GM12878 (cell line): ENCODE measurements around the gene FAM151A. TPM values are rescaled to one million over a fixed set of nuclear protein-coding genes. Genes with fewer than 3 reads are reported as not detected.

Experiments
- ATAC-seq: fragments of 200-7000 bp; cut with Tn5 transposase; 3 replicates; pipeline ENCODE4 v1.9.1; 2020; ENCODE audit warnings: mild to moderate bottlenecking, moderate library complexity
- BruUV-seq: library from RNA; stranded (reverse); fragments of 400-500 nt; replicated peaks from 2 replicates; lab custom pipeline; 2021; lab: Mats Ljungman, UMichigan
- CTCF ChIA-PET: fragments of 300-600 bp; sonication (Branson Sonifier 250); formaldehyde crosslinking; extraction: SDS; loops from one replicate; lab custom pipeline; 2021; ENCODE audit warnings: inconsistent platforms; lab: Yijun Ruan, JAX
- POLR2A ChIA-PET: fragments of 350-600 bp; formaldehyde crosslinking; extraction: SDS; loops from one replicate; lab custom pipeline; 2021; ENCODE audit warnings: inconsistent platforms; lab: Charles Lee
- RAD21 ChIA-PET: fragments of 300-600 bp; sonication (Branson Sonifier 250); formaldehyde crosslinking; loops from one replicate; lab custom pipeline; 2023; ENCODE audit warnings: antibody characterized with exemption; ENCODE audit not compliant: unreplicated experiment; lab: Charles Lee
- SMC1A ChIA-PET: fragments of 300-600 bp; sonication (Branson Sonifier 250); formaldehyde crosslinking; loops from one replicate; lab custom pipeline; 2023; ENCODE audit not compliant: unreplicated experiment, uncharacterized antibody; lab: Charles Lee
- DNase-seq: peaks from one replicate; pipeline ENCODE4 v3.0.0-alpha.2; 2011; ENCODE audit warnings: low read depth, low spot score
- FAIRE-seq: peaks from 3 replicates; lab custom pipeline; 2011; peaks lifted over from hg19 to GRCh38; lab: Jason Lieb, UNC
- H2AFZ ChIP-seq: 2 replicates; pipeline ENCODE4 v1.6.0; 2011; ENCODE audit warnings: low read depth, low read length, control low read depth; ENCODE audit not compliant: control insufficient read depth
- H3K27ac ChIP-seq: 2 replicates; pipeline ENCODE4 v1.5.1; 2011; ENCODE audit warnings: control low read depth; ENCODE audit not compliant: control insufficient read depth, insufficient read depth
- H3K27me3 ChIP-seq, 2 experiments: replicated peaks in 1 of 2; 2 replicates each; pipeline versions ENCODE4 v1.6.0 to v1.6.1; 2011; ENCODE audit warnings: low read length in 1 of 2; ENCODE audit not compliant: control insufficient read depth in 2 of 2, insufficient read depth in 2 of 2
- H3K36me3 ChIP-seq, 2 experiments: 2 replicates each; pipeline ENCODE4 v1.5.1; 2011; ENCODE audit warnings: low read length in 1 of 2; ENCODE audit not compliant: control insufficient read depth in 2 of 2, insufficient read depth in 2 of 2
- H3K4me1 ChIP-seq: 2 replicates; pipeline ENCODE4 v1.6.1; 2011; ENCODE audit warnings: mild to moderate bottlenecking, low read length, moderate library complexity, mixed read lengths; ENCODE audit not compliant: control insufficient read depth, insufficient read depth
- H3K4me2 ChIP-seq: 2 replicates; pipeline ENCODE4 v1.6.0; 2011; ENCODE audit warnings: control low read depth; ENCODE audit not compliant: control insufficient read depth, insufficient read depth
- H3K4me3 ChIP-seq: fragments of 200-600 bp; sonication (generic); 2 replicates; pipeline ENCODE4 v1.5.1; 2016
- H3K79me2 ChIP-seq: 2 replicates; pipeline ENCODE4 v1.6.0; 2011; ENCODE audit warnings: low read length; ENCODE audit not compliant: control insufficient read depth, insufficient read depth
- H3K9ac ChIP-seq: 2 replicates; pipeline ENCODE4 v1.8.0; 2011; ENCODE audit warnings: low read length, control low read depth, mixed read lengths; ENCODE audit not compliant: control insufficient read depth, insufficient read depth
- H3K9me3 ChIP-seq: replicated peaks from 3 replicates; pipeline ENCODE4 v1.5.1; 2011; ENCODE audit warnings: mild to moderate bottlenecking, low read length; ENCODE audit not compliant: control insufficient read depth, insufficient read depth
- H4K20me1 ChIP-seq: 2 replicates; pipeline ENCODE4 v1.6.0; 2011; ENCODE audit not compliant: control insufficient read depth, insufficient read depth
- CREM ChIP-seq: IDR thresholded peaks from 2 replicates; pipeline ENCODE4 v1.6.1; 2014; ENCODE audit warnings: antibody characterized with exemption, low read depth
- LARP7 ChIP-seq: fragments of 450-650 bp; IDR thresholded peaks from 2 replicates; pipeline ENCODE4 v1.6.1; 2017; ENCODE audit warnings: mild to moderate bottlenecking
- MYC ChIP-seq: IDR thresholded peaks from 2 replicates; pipeline ENCODE4 v1.6.1; 2011; ENCODE audit warnings: mild to moderate bottlenecking, low read length, moderate library complexity, inconsistent platforms; ENCODE audit not compliant: insufficient read depth, insufficient replicate concordance, insufficient read length, severe bottlenecking
- SREBF1 ChIP-seq: IDR thresholded peaks from 2 replicates; pipeline ENCODE4 v1.6.1; 2012; ENCODE audit warnings: mild to moderate bottlenecking, low read length
- STAT3 ChIP-seq: IDR thresholded peaks from 2 replicates; pipeline ENCODE4 v1.6.1; 2011; ENCODE audit warnings: low read depth, low read length, improper control_type of control experiment
- TARDBP ChIP-seq: IDR thresholded peaks from 2 replicates; pipeline ENCODE4 v1.6.1; 2016; ENCODE audit warnings: borderline replicate concordance
- TCF12 ChIP-seq: IDR thresholded peaks from 2 replicates; pipeline ENCODE4 v1.6.1; 2011; ENCODE audit warnings: low read depth, mild to moderate bottlenecking, low read length
- ZBTB4 ChIP-seq: fragments of 450-650 bp; formaldehyde crosslinking; IDR thresholded peaks from 2 replicates; pipeline ENCODE4 v1.4.0; 2022; ENCODE audit warnings: mild to moderate bottlenecking, moderate library complexity
- ZNF384 ChIP-seq: IDR thresholded peaks from 2 replicates; pipeline ENCODE4 v1.6.1; 2012; ENCODE audit warnings: low read depth, mild to moderate bottlenecking, low read length, improper control_type of control experiment, borderline replicate concordance
- WGBS: methylation state at CpG from one replicate; pipeline ENCODE4 v1.1.6; 2016; ENCODE audit warnings: low lambda C conversion rate; ENCODE audit not compliant: insufficient replicate concordance, insufficient coverage; ENCODE audit errors: missing lambda C conversion rate; 5-methylcytosine and 5-hydroxymethylcytosine counted together
- in situ Hi-C: fragments of 300-500 bp; cut with MboI; formaldehyde crosslinking; loops from 9 replicates; pipeline ENCODE4 v1.14.3; 2018; ENCODE audit warnings: mixed read lengths
- intact Hi-C: fragments of 100-400 bp; cut with micrococcal nuclease; formaldehyde crosslinking; loops from one replicate; pipeline ENCODE4 v1.14.2; 2022; ENCODE audit not compliant: unreplicated experiment
- polyA plus RNA-seq, 11 experiments: library from polyadenylated mRNA; depleted of rRNA in 4 of 11; unstranded in 6 of 11; stranded (reverse) in 5 of 11; fragments of >200 nt; fragmentation: Nextera tagmentation in 4 of 11; fragmentation: Illumina TruSeq in 1 of 11; extraction: Ambion mirVana in 4 of 11; extraction: Trizol in 1 of 11; gene quantifications; 1 replicate in 1 of 11; 2 replicates in 10 of 11; pipeline versions ENCODE4 v1.2.1 to v1.2.3, GENCODE V29; 2011 to 2016; ENCODE audit warnings: inconsistent platforms in 2 of 11, missing spikeins in 2 of 11, low read depth in 1 of 11
- total RNA-seq, 4 experiments: library from RNA; depleted of rRNA in 3 of 4; stranded (reverse); fragments of >200 nt in 3 of 4; fragmentation: Illumina TruSeq in 1 of 4; extraction: Trizol in 1 of 4; gene quantifications; 2 replicates each; pipeline versions ENCODE4 v1.2.1 to v1.2.3, GENCODE V29; 2013 to 2021
- TF ChIP-seq, protein P1 (sequence below): IDR thresholded peaks from 2 replicates; pipeline ENCODE4 v1.6.1; 2012; ENCODE audit warnings: low read depth, low read length, improper control_type of control experiment

The FAM151A gene
- total and polyA plus RNA-seq, 10 of the 15 experiments (the other 5 are each of a cell fraction or from before 2014, with no cell fraction given): 0.09 to 0.34 (median 0.14) TPM; not detected in 5

DNA sequence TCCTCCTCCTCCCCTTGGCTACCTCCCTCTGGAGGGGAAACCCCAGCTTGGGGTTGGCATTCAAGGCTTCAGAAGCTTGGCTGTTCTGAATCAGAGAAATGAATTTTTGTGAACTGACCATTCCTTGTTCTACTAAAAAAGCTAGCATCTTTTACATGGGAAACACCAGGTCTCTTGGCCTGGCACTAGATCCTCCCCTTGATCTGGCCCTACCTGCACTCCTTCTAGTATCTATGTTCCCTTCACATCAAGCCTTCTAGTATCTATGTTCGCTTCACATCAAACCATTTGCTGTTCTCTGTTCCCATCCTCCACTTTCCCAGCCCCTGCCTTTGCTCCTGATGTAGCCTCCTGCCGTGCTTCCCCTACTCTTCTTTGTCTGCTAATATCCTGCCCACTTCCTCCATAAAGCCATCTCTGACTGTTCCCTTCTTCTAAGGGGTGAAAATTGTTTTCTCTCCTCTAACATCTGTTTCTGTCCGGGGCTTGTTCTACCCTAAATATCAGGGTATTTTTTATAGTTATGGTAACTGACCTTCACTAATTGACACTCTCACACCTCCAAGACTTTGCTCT is 25.8 kb downstream of the FAM151A start:
- TF ChIP-seq STAT3: no peak
- Histone ChIP-seq H3K79me2 (no peaks in the 10 kb centered on the region), H3K36me3 (no peaks in the 10 kb centered on the region), H3K4me1 (no peaks in the 10 kb centered on the region), H3K9me3 (no peaks in the 10 kb centered on the region), H3K27ac (no peak overlapping the region), H3K9ac (no peak overlapping the region), H3K27me3 (no peaks in the 10 kb centered on the region), H2AFZ (no peak overlapping the region), H4K20me1 (no peaks in the 10 kb centered on the region), H3K4me2 (no peak overlapping the region), H3K4me3 (no peak overlapping the region)
- ChIA-PET POLR2A (no interaction called here), RAD21 (no interaction called here), CTCF (no interaction called here), SMC1A (interaction anchor here (1.5 kb wide), 1 partner anchor 25 kb away, joined by 4 read pairs; no protein-coding TSS in a partner anchor)
- no peak for DNase-seq
- no peak for ATAC-seq
- 31% methylated on average over 3 of the region's 3 CpGs for WGBS
- intact Hi-C loops: no loop called here
- in situ Hi-C loops: no loop called here
- BruUV-seq: no TSS peak
- no peak for FAIRE-seq

GRCh38 chr1:54596756-54597155 is 26.6 kb downstream of the FAM151A start:
- FAIRE-seq (no peak), DNase-seq (no peak), ATAC-seq (no peak)
- ChIA-PET RAD21 (no interaction called here), CTCF (no interaction called here), SMC1A (interaction anchor here (1.5 kb wide), 1 partner anchor 25 kb away, joined by 4 read pairs; no protein-coding TSS in a partner anchor), POLR2A (no interaction called here)
- Histone ChIP-seq H3K36me3 (no peaks in the 10 kb centered on the region), H4K20me1 (no peaks in the 10 kb centered on the region), H3K4me3 (no peak overlapping the region), H2AFZ (no peak overlapping the region), H3K9ac (no peak overlapping the region), H3K27ac (no peak overlapping the region), H3K27me3 (no peaks in the 10 kb centered on the region), H3K4me1 (no peaks in the 10 kb centered on the region), H3K9me3 (no peaks in the 10 kb centered on the region), H3K79me2 (no peaks in the 10 kb centered on the region), H3K4me2 (no peak overlapping the region)
- in situ Hi-C loops (no loop called here), intact Hi-C loops (no loop called here)
- 57% methylated on average over 3 of the region's 3 CpGs for WGBS
- no TSS peak for BruUV-seq
- TF ChIP-seq LARP7: no peak
- no peak for TF ChIP-seq CREM
- TF ChIP-seq, protein P1, sequence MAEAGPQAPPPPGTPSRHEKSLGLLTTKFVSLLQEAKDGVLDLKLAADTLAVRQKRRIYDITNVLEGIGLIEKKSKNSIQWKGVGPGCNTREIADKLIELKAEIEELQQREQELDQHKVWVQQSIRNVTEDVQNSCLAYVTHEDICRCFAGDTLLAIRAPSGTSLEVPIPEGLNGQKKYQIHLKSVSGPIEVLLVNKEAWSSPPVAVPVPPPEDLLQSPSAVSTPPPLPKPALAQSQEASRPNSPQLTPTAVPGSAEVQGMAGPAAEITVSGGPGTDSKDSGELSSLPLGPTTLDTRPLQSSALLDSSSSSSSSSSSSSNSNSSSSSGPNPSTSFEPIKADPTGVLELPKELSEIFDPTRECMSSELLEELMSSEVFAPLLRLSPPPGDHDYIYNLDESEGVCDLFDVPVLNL: no peak
- no peak for TF ChIP-seq ZNF384
- TF ChIP-seq ZBTB4 (CRISPR knock-in tag): no peak
- no peak for TF ChIP-seq SREBF1
- no peak for TF ChIP-seq TARDBP
- TF ChIP-seq MYC: no peak
- TF ChIP-seq TCF12: no peak
